ENCODE data around the gene MRPL55.
A peak's percentile ranks its signal among the peaks of the same experiment; 100 is the strongest.

Gene MRPL55

GRCh38 chr1:228109073-228109961, at the start of gene MRPL55:
Gene MRPL55 (minus strand): TSS chr1:228109299. CDS start chr1:228108260, 1,039 bp downstream.
- peak within 1 kb of the TSS; percentile 89 for H3K4me3 ChIP-seq (ENCODE audit: low read length)
- no peak for TF ChIP-seq ZNF274 (IDR thresholded peaks at IDR 0.05; ENCODE audit: low read depth, low read length)

- no peak for TF ChIP-seq ZNF274 (IDR thresholded peaks at IDR 0.05; ENCODE audit: low read depth, low read length)
- no peak overlapping the region for H3K4me3 ChIP-seq (ENCODE audit: low read length)
These were observed 49.3 kb upstream of the MRPL55 start for GRCh38 chr1:228158151-228159007.

- TF ChIP-seq ZNF274 (IDR thresholded peaks at IDR 0.05; ENCODE audit: low read depth, low read length): no peak
- no peak overlapping the region for H3K4me3 ChIP-seq (ENCODE audit: low read length)
These were observed 48.6 kb upstream of the MRPL55 start for GRCh38 chr1:228157729-228158126.

GRCh38 chr1:228156941-228157728, 48.0 kb upstream of the MRPL55 start:
- TF ChIP-seq ZNF274 (IDR thresholded peaks at IDR 0.05; ENCODE audit: low read depth, low read length): no peak
- no peak overlapping the region for H3K4me3 ChIP-seq (ENCODE audit: low read length)

GRCh38 chr1:228156515-228156881, 47.4 kb upstream of the MRPL55 start:
- H3K4me3 ChIP-seq (ENCODE audit: low read length): no peak overlapping the region
- TF ChIP-seq ZNF274 (IDR thresholded peaks at IDR 0.05; ENCODE audit: low read depth, low read length): no peak

GRCh38 chr1:228155596-228156514, 46.8 kb upstream of the MRPL55 start:
- TF ChIP-seq ZNF274 (IDR thresholded peaks at IDR 0.05; ENCODE audit: low read depth, low read length): no peak
- no peak overlapping the region for H3K4me3 ChIP-seq (ENCODE audit: low read length)

- no peak for TF ChIP-seq ZNF274 (IDR thresholded peaks at IDR 0.05; ENCODE audit: low read depth, low read length)
- no peak overlapping the region for H3K4me3 ChIP-seq (ENCODE audit: low read length)
These were observed 45.8 kb upstream of the MRPL55 start for GRCh38 chr1:228154670-228155571.

GRCh38 chr1:228154021-228154669, 45.0 kb upstream of the MRPL55 start:
- no peak for TF ChIP-seq ZNF274 (IDR thresholded peaks at IDR 0.05; ENCODE audit: low read depth, low read length)
- no peak overlapping the region for H3K4me3 ChIP-seq (ENCODE audit: low read length)

GRCh38 chr1:228152918-228153258, 43.8 kb upstream of the MRPL55 start:
- no peak for TF ChIP-seq ZNF274 (IDR thresholded peaks at IDR 0.05; ENCODE audit: low read depth, low read length)
- H3K4me3 ChIP-seq (ENCODE audit: low read length): no peak overlapping the region

GRCh38 chr1:228152097-228152917, 43.2 kb upstream of the MRPL55 start:
- TF ChIP-seq ZNF274 (IDR thresholded peaks at IDR 0.05; ENCODE audit: low read depth, low read length): no peak
- H3K4me3 ChIP-seq (ENCODE audit: low read length): no peak overlapping the region
